Measurements from ENCODE around the gene TESMIN.

GRCh38 chr11:68707527-68707926 lies 43.8 kb downstream of the TESMIN start:
- TF ChIP-seq CTCF (conservative IDR thresholded peaks at IDR 0.05; ENCODE audit: low read depth, low read length): no peak
- TF ChIP-seq EZH2 (IDR thresholded peaks at IDR 0.05; ENCODE audit: borderline replicate concordance, low read depth, low read length, poor library complexity, severe bottlenecking): no peak
